ENCODE data around the gene FNDC3A.

FNDC3A gene

GRCh38 chr13:49086722-49087121, 111.0 kb downstream of the FNDC3A start:
- no peak overlapping the region for H3K4me3 ChIP-seq (ENCODE audit: low read length)
- H3K9me3 ChIP-seq (ENCODE audit: low read length), result no peaks in the 10 kb centered on the region
- H3K4me1 ChIP-seq (ENCODE audit: insufficient read depth, low read length), result no peaks in the 10 kb centered on the region
- H2AFZ ChIP-seq (ENCODE audit: low read depth, low read length), result no peak overlapping the region
- H3K36me3 ChIP-seq (ENCODE audit: insufficient read depth, low read length), result no peaks in the 10 kb centered on the region
- H3K27me3 ChIP-seq (ENCODE audit: insufficient read depth, low read length), result no peaks in the 10 kb centered on the region

DNA sequence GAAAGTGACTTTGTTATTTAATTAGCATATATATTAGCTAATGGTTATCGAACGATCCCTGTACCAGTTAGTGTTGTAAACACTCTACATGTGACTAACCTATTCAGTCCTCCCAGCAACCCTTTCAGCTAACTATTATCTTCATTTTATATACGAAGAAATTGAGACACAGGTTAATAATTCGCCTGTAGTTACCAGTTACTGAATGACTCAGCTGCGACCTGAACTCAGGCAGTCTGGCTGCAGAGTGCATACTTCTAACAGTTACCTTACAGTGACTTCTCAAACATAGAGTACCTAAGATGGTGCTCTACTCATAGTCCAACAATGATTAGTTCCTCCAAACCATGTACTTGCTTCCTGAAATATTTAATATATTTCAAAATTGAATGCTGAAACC, 117.7 kb downstream of the FNDC3A start:
- Histone ChIP-seq H3K27me3 (ENCODE audit: insufficient read depth, low read length) (no peaks in the 10 kb centered on the region), H3K4me3 (ENCODE audit: low read length) (no peak overlapping the region), H3K36me3 (ENCODE audit: insufficient read depth, low read length) (no peaks in the 10 kb centered on the region), H3K4me1 (ENCODE audit: insufficient read depth, low read length) (peaks cover 9% of the 10 kb centered on the region), H2AFZ (ENCODE audit: low read depth, low read length) (no peak overlapping the region), H3K9me3 (ENCODE audit: low read length) (no peaks in the 10 kb centered on the region)

DNA sequence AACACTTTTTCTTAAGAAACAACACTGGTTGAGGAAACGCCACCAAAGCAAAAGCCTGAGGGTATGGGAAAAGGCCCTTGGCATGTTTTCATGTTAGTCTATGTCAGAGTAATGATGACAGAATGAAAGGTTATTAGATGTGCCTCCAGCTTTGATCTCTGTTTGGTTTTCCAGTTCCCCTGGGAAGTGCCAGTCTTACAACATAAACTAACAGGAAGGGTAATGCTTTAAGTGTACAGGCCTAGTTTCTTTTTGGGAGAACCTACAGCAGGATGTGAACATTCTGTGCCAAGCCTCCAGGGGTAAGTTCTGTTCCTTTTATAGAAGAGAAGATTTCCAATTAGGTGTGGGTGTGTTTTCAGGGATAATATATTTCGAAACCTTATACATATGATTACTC, 121.7 kb downstream of the FNDC3A start:
- Histone ChIP-seq H2AFZ (ENCODE audit: low read depth, low read length) (no peak overlapping the region), H3K9me3 (ENCODE audit: low read length) (no peaks in the 10 kb centered on the region), H3K36me3 (ENCODE audit: insufficient read depth, low read length) (no peaks in the 10 kb centered on the region), H3K4me1 (ENCODE audit: insufficient read depth, low read length) (peaks cover 9% of the 10 kb centered on the region), H3K27me3 (ENCODE audit: insufficient read depth, low read length) (no peaks in the 10 kb centered on the region), H3K4me3 (ENCODE audit: low read length) (no peak overlapping the region)

DNA sequence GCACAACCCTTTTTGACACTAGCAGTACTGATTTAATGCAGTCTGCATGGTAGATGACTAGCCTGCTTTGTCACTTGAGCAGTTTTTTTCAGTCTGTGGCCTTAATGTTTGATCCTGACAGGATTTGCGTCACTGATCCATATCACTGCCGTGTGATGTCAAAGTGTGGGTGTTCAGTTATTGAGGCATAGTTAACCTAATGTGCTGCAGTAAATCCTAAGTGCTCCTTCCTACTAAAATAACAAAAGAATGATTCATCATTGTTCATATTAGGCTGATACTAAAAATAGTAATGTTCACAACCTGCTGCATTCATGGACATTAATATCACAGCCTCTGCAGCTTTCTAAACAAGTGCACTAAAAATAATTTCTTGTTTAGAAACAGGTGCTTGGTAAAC, 122.5 kb downstream of the FNDC3A start:
- no peak overlapping the region for H3K4me3 ChIP-seq (ENCODE audit: low read length)
- no peaks in the 10 kb centered on the region for H3K27me3 ChIP-seq (ENCODE audit: insufficient read depth, low read length)
- H2AFZ ChIP-seq (ENCODE audit: low read depth, low read length), result no peak overlapping the region
- no peaks in the 10 kb centered on the region for H3K36me3 ChIP-seq (ENCODE audit: insufficient read depth, low read length)
- H3K9me3 ChIP-seq (ENCODE audit: low read length), result no peaks in the 10 kb centered on the region
- H3K4me1 ChIP-seq (ENCODE audit: insufficient read depth, low read length), result peaks cover 9% of the 10 kb centered on the region

GRCh38 chr13:49098771-49099512, 123.2 kb downstream of the FNDC3A start:
- peaks cover 9% of the 10 kb centered on the region for H3K4me1 ChIP-seq (ENCODE audit: insufficient read depth, low read length)
- H3K4me3 ChIP-seq (ENCODE audit: low read length), result no peak overlapping the region
- H3K9me3 ChIP-seq (ENCODE audit: low read length), result no peaks in the 10 kb centered on the region
- H3K27me3 ChIP-seq (ENCODE audit: insufficient read depth, low read length), result no peaks in the 10 kb centered on the region
- H3K36me3 ChIP-seq (ENCODE audit: insufficient read depth, low read length), result no peaks in the 10 kb centered on the region
- H2AFZ ChIP-seq (ENCODE audit: low read depth, low read length), result no peak overlapping the region

DNA sequence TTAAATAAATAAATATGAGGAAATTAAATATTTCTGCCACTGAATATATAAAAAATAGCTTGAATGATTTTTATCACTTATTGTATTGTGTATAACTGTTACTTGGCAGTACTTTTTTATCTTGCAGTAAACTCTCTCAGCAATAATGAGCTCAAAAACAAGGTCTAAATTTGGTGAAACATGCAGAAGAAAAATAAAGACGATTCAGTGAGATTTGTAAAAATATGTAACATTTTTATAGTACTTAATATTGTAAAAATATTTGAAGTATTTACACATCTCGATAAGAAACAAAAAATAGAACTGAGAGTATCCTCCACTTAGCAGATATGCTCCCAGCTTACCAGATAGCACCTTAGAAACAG, 123.8 kb downstream of the FNDC3A start:
- Histone ChIP-seq H3K27me3 (ENCODE audit: insufficient read depth, low read length) (no peaks in the 10 kb centered on the region), H3K36me3 (ENCODE audit: insufficient read depth, low read length) (no peaks in the 10 kb centered on the region), H3K4me3 (ENCODE audit: low read length) (no peak overlapping the region), H3K4me1 (ENCODE audit: insufficient read depth, low read length) (peaks cover 9% of the 10 kb centered on the region), H2AFZ (ENCODE audit: low read depth, low read length) (no peak overlapping the region), H3K9me3 (ENCODE audit: low read length) (no peaks in the 10 kb centered on the region)

- Histone ChIP-seq H3K36me3 (ENCODE audit: insufficient read depth, low read length) (no peaks in the 10 kb centered on the region), H3K4me1 (ENCODE audit: insufficient read depth, low read length) (peaks cover 8% of the 10 kb centered on the region), H3K27me3 (ENCODE audit: insufficient read depth, low read length) (no peaks in the 10 kb centered on the region), H2AFZ (ENCODE audit: low read depth, low read length) (no peak overlapping the region), H3K9me3 (ENCODE audit: low read length) (no peaks in the 10 kb centered on the region), H3K4me3 (ENCODE audit: low read length) (no peak overlapping the region)
Measured at GRCh38 chr13:49100637-49101570, 125.2 kb downstream of the FNDC3A start.

DNA sequence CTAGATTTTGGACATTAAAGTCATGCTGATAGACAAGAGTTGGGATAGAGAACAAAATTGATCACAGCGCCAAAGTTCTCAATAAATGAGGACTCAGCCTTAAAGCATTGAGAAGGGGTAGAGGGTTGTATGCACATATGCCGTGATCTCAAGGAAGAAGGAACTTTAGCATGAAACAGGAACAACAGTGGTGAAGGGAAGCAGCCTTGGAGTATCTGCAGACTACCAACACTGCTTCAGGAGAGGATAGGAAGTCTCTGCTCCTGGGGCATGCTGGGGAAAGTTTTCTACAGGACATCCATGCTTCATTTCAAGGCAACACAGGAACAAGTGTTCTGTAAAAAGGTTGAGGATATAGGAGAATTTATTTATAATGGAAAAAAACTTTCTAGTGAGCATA, 132.5 kb downstream of the FNDC3A start:
- Histone ChIP-seq H2AFZ (ENCODE audit: low read depth, low read length) (no peak overlapping the region), H3K4me1 (ENCODE audit: insufficient read depth, low read length) (peaks cover 10% of the 10 kb centered on the region), H3K27me3 (ENCODE audit: insufficient read depth, low read length) (no peaks in the 10 kb centered on the region), H3K4me3 (ENCODE audit: low read length) (no peak overlapping the region), H3K9me3 (ENCODE audit: low read length) (no peaks in the 10 kb centered on the region), H3K36me3 (ENCODE audit: insufficient read depth, low read length) (no peaks in the 10 kb centered on the region)

GRCh38 chr13:49110122-49110912, 134.6 kb downstream of the FNDC3A start:
- Histone ChIP-seq H3K27me3 (ENCODE audit: insufficient read depth, low read length) (no peaks in the 10 kb centered on the region), H3K4me3 (ENCODE audit: low read length) (peak overlapping the region; percentile 97), H3K36me3 (ENCODE audit: insufficient read depth, low read length) (peaks cover 8% of the 10 kb centered on the region), H3K9me3 (ENCODE audit: low read length) (peaks cover under 1% of the 10 kb centered on the region), H3K4me1 (ENCODE audit: insufficient read depth, low read length) (peaks cover 18% of the 10 kb centered on the region), H2AFZ (ENCODE audit: low read depth, low read length) (peak overlapping the region; percentile 96)

DNA sequence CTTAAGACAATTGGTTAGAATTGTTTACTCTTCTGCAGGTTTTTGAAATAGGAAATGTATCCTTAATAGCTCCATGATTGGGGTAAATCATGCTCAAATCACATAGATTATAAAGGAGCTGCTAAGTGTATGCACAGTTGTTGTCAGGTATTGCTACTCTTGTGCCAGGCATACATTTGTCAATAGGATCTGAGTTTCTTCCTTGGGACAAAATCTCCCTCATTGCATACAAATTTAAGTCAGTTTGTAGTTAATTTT, 135.1 kb downstream of the FNDC3A start:
- Histone ChIP-seq H2AFZ (ENCODE audit: low read depth, low read length) (no peak overlapping the region), H3K27me3 (ENCODE audit: insufficient read depth, low read length) (no peaks in the 10 kb centered on the region), H3K36me3 (ENCODE audit: insufficient read depth, low read length) (peaks cover 13% of the 10 kb centered on the region), H3K9me3 (ENCODE audit: low read length) (peaks cover 3% of the 10 kb centered on the region), H3K4me1 (ENCODE audit: insufficient read depth, low read length) (peaks cover 18% of the 10 kb centered on the region), H3K4me3 (ENCODE audit: low read length) (peak overlapping the region; percentile 97)

- H3K27me3 ChIP-seq (ENCODE audit: insufficient read depth, low read length), result no peaks in the 10 kb centered on the region
- H3K36me3 ChIP-seq (ENCODE audit: insufficient read depth, low read length), result peaks cover 34% of the 10 kb centered on the region
- peaks cover 5% of the 10 kb centered on the region for H3K9me3 ChIP-seq (ENCODE audit: low read length)
- H3K4me3 ChIP-seq (ENCODE audit: low read length), result no peak overlapping the region
- H3K4me1 ChIP-seq (ENCODE audit: insufficient read depth, low read length), result peaks cover 18% of the 10 kb centered on the region
- no peak overlapping the region for H2AFZ ChIP-seq (ENCODE audit: low read depth, low read length)
Measured at GRCh38 chr13:49112782-49113525, 137.2 kb downstream of the FNDC3A start.

- Histone ChIP-seq H3K27me3 (ENCODE audit: insufficient read depth, low read length) (no peaks in the 10 kb centered on the region), H3K36me3 (ENCODE audit: insufficient read depth, low read length) (peaks cover 41% of the 10 kb centered on the region), H3K9me3 (ENCODE audit: low read length) (peaks cover 6% of the 10 kb centered on the region), H2AFZ (ENCODE audit: low read depth, low read length) (no peak overlapping the region), H3K4me3 (ENCODE audit: low read length) (no peak overlapping the region), H3K4me1 (ENCODE audit: insufficient read depth, low read length) (peaks cover 18% of the 10 kb centered on the region)
Measured at GRCh38 chr13:49113526-49114286, 138.0 kb downstream of the FNDC3A start.
